B cell (primary cell): ENCODE data around the gene RNF212. TPM values are rescaled to one million over a fixed set of nuclear protein-coding genes. Genes with fewer than 3 reads are reported as not detected.

Experiments used
- ATAC-seq: fragments of 200-7000 bp; cut with Tn5 transposase; one replicate; pipeline ENCODE4 v1.10.0; 2021; ENCODE audit warnings: low read depth, mild to moderate bottlenecking, moderate number of reproducible peaks, moderate library complexity
- CTCF ChIA-PET: fragments of 350-600 bp; sonication (Branson Sonifier 250); formaldehyde crosslinking; loops from one replicate; lab custom pipeline; 2021; ENCODE audit warnings: antibody characterized with exemption, inconsistent platforms; lab: Charles Lee
- POLR2A ChIA-PET: fragments of 350-600 bp; sonication (Branson Sonifier 250); formaldehyde crosslinking; loops from one replicate; lab custom pipeline; 2021; ENCODE audit warnings: antibody characterized with exemption; lab: Charles Lee
- DNase-seq: peaks from one replicate; pipeline ENCODE4 v3.0.0; 2013
- H2AFZ ChIP-seq: 2 replicates; pipeline ENCODE4 v1.6.1; 2012; ENCODE audit warnings: mild to moderate bottlenecking, low read depth, low read length; ENCODE audit not compliant: insufficient read depth, poor library complexity, severe bottlenecking
- H3K27ac ChIP-seq, 2 donors: 1 replicate in 1 of 2; 2 replicates in 1 of 2; pipeline ENCODE4 v1.5.1; 2012 to 2013; ENCODE audit warnings: low read length in 2 of 2, mild to moderate bottlenecking in 2 of 2, moderate library complexity in 1 of 2
- H3K27me3 ChIP-seq, 4 experiments: fragments of 200-600 bp in 1 of 4; sonication (generic) in 1 of 4; replicated peaks in 1 of 4; 1 replicate in 2 of 4; 2 replicates in 2 of 4; pipeline versions ENCODE4 v1.6.1 to v1.7.0; 2013 to 2016; ENCODE audit warnings: low read length in 3 of 4, mild to moderate bottlenecking in 2 of 4, mixed read lengths in 1 of 4, moderate library complexity in 1 of 4; ENCODE audit not compliant: insufficient read depth in 4 of 4, control insufficient read depth in 3 of 4; ENCODE audit errors: control extremely low read depth in 1 of 4
- H3K36me3 ChIP-seq, 2 experiments: replicated peaks in 1 of 2; 1 replicate in 1 of 2; 2 replicates in 1 of 2; pipeline versions ENCODE4 v1.6.1 to v1.7.1; 2013; ENCODE audit warnings: low read length in 1 of 2; ENCODE audit not compliant: insufficient read depth in 2 of 2, control insufficient read depth in 1 of 2; ENCODE audit errors: control extremely low read depth in 1 of 2, extremely low read depth in 1 of 2
- H3K4me1 ChIP-seq, 2 donors: fragments of 200-600 bp in 1 of 2; sonication (generic) in 1 of 2; 1 replicate in 1 of 2; 2 replicates in 1 of 2; pipeline versions ENCODE4 v1.5.1 to v1.6.1; 2013 to 2017; ENCODE audit warnings: low read length in 2 of 2; ENCODE audit not compliant: control insufficient read depth in 2 of 2, insufficient read depth in 2 of 2
- H3K4me2 ChIP-seq: replicated peaks from 2 replicates; pipeline ENCODE3; 2012; ENCODE audit warnings: mild to moderate bottlenecking, low read depth, low read length; ENCODE audit not compliant: poor library complexity, severe bottlenecking
- H3K4me3 ChIP-seq, 5 experiments: fragments of 200-600 bp in 1 of 5; sonication (generic) in 1 of 5; 1 replicate in 3 of 5; 2 replicates in 2 of 5; pipeline versions ENCODE4 v1.5.1 to v1.7.0; 2011 to 2016; ENCODE audit warnings: low read length in 4 of 5, mild to moderate bottlenecking in 4 of 5, low read depth in 2 of 5, control low read depth in 1 of 5, moderate library complexity in 1 of 5; ENCODE audit not compliant: insufficient read depth in 1 of 5; ENCODE audit errors: control extremely low read depth in 1 of 5, extremely low read depth in 1 of 5
- H3K79me2 ChIP-seq: fragments of 200-600 bp; sonication (generic); one replicate; pipeline ENCODE4 v1.6.0; 2016; ENCODE audit warnings: low read length; ENCODE audit not compliant: control insufficient read depth, insufficient read depth
- H3K9ac ChIP-seq: fragments of 200-600 bp; sonication (generic); 2 replicates; pipeline ENCODE4 v1.6.1; 2017; ENCODE audit warnings: mild to moderate bottlenecking, low read length, moderate library complexity
- H3K9me3 ChIP-seq, 3 donors: one replicate each; pipeline versions ENCODE4 v1.6.1 to v1.7.1; 2013; ENCODE audit warnings: low read length in 2 of 3; ENCODE audit not compliant: control insufficient read depth in 2 of 3, insufficient read depth in 1 of 3; ENCODE audit errors: control extremely low read depth in 1 of 3
- H4K20me1 ChIP-seq: 2 replicates; pipeline ENCODE4 v1.6.0; 2012; ENCODE audit warnings: mild to moderate bottlenecking, low read length; ENCODE audit not compliant: insufficient read depth, control insufficient read depth, poor library complexity, severe bottlenecking
- H3K27ac Mint-ChIP-seq: one replicate; pipeline ENCODE4 v1.8.0; 2021; ENCODE audit warnings: mixed read lengths
- H3K27me3 Mint-ChIP-seq: one replicate; pipeline ENCODE4 v1.8.0; 2021; ENCODE audit warnings: mixed read lengths
- H3K4me1 Mint-ChIP-seq: one replicate; pipeline ENCODE4 v1.8.0; 2021; ENCODE audit warnings: mixed read lengths
- H3K4me3 Mint-ChIP-seq: one replicate; pipeline ENCODE4 v1.8.0; 2021; ENCODE audit warnings: mixed read lengths
- H3K9me3 Mint-ChIP-seq: one replicate; pipeline ENCODE4 v1.8.0; 2022; ENCODE audit warnings: mixed read lengths; ENCODE audit not compliant: insufficient read depth
- CTCF ChIP-seq: fragments of 200-600 bp; IDR thresholded peaks from one replicate; pipeline ENCODE4 v1.8.0; 2022; ENCODE audit warnings: antibody characterized with exemption, mild to moderate bottlenecking
- EZH2 ChIP-seq: IDR thresholded peaks from 2 replicates; pipeline ENCODE4 v1.6.1; 2012; ENCODE audit warnings: borderline replicate concordance, low read depth, mild to moderate bottlenecking, moderate library complexity, low read length; ENCODE audit not compliant: insufficient read depth, poor library complexity, severe bottlenecking
- WGBS: methylation state at CpG from one replicate; pipeline ENCODE4 v1.1.5; 2013; ENCODE audit warnings: missing lambda C conversion rate; ENCODE audit not compliant: insufficient coverage; 5-methylcytosine and 5-hydroxymethylcytosine counted together
- intact Hi-C: fragments of 100-400 bp; cut with micrococcal nuclease; formaldehyde crosslinking; loops from one replicate; pipeline ENCODE4 v1.10.0; 2022
- polyA plus RNA-seq: library from polyadenylated mRNA; depleted of rRNA; stranded (reverse); fragments of >200 nt; gene quantifications from 2 replicates; pipeline ENCODE4 v1.2.3, GENCODE V29; 2012
- total RNA-seq, 2 donors: library from RNA; stranded (reverse); fragments of 120-200 nt in 1 of 2; gene quantifications; 1 replicate in 1 of 2; 2 replicates in 1 of 2; pipeline versions ENCODE4 v1.2.3 to v1.2.4, GENCODE V29; 2013 to 2022

The RNF212 gene
- total and polyA plus RNA-seq, 2 donors (not counting 1 experiment from before 2014, with no cell fraction given) = 2.1 to 5.9 TPM

GRCh38 chr4:1060121-1060520, 53.2 kb downstream of the RNF212 start:
- ChIA-PET POLR2A (no interaction called here), CTCF (no interaction called here)
- intact Hi-C loops = no loop called here
- Histone ChIP-seq H3K9me3 (peaks cover 0 to 13% (median 0%) of the 10 kb centered on the region in 3 donors), H3K9ac (no peak overlapping the region), H2AFZ (no peak overlapping the region), H3K4me1 (peaks cover 11 to 17% of the 10 kb centered on the region in 2 donors), H3K4me2 (no peak overlapping the region), H3K79me2 (no peaks in the 10 kb centered on the region), H3K27me3 (peaks cover 0 to 36% (median 3%) of the 10 kb centered on the region in 4 experiments), H3K27ac (no peak overlapping the region), H3K36me3 (no peaks in the 10 kb centered on the region), H3K4me3 (no peak overlapping the region), H4K20me1 (no peaks in the 10 kb centered on the region)
- DNase-seq (no peak), ATAC-seq (no peak)
- H3K4me3 Mint-ChIP-seq = no peak overlapping the region
- no peak overlapping the region for H3K27ac Mint-ChIP-seq
- H3K4me1 Mint-ChIP-seq = peaks cover 10% of the 10 kb centered on the region
- H3K9me3 Mint-ChIP-seq = no peaks in the 10 kb centered on the region
- 49% methylated on average over 8 of the region's 10 CpGs for WGBS
- TF ChIP-seq EZH2 (no peak), CTCF (no peak)
- H3K27me3 Mint-ChIP-seq = peaks cover 35% of the 10 kb centered on the region

- Histone ChIP-seq H3K27me3 (peaks cover 0 to 36% (median 3%) of the 10 kb centered on the region in 4 experiments), H4K20me1 (no peaks in the 10 kb centered on the region), H3K9me3 (peaks cover 0 to 13% (median 0%) of the 10 kb centered on the region in 3 donors), H3K36me3 (no peaks in the 10 kb centered on the region), H3K4me1 (peaks cover 11 to 17% of the 10 kb centered on the region in 2 donors), H3K4me2 (no peak overlapping the region), H3K4me3 (no peak overlapping the region), H3K79me2 (no peaks in the 10 kb centered on the region), H2AFZ (no peak overlapping the region), H3K9ac (no peak overlapping the region), H3K27ac (no peak overlapping the region)
- Mint-ChIP-seq H3K27ac (no peak overlapping the region), H3K4me1 (peaks cover 10% of the 10 kb centered on the region), H3K27me3 (peaks cover 29% of the 10 kb centered on the region), H3K9me3 (no peaks in the 10 kb centered on the region), H3K4me3 (no peak overlapping the region)
- ChIA-PET POLR2A (no interaction called here), CTCF (no interaction called here)
- DNase-seq (no peak), ATAC-seq (no peak)
- intact Hi-C loops = no loop called here
- TF ChIP-seq EZH2 = no peak
- no peak for TF ChIP-seq CTCF
- WGBS = 87% methylated on average over 16 of the region's 16 CpGs
Measured at GRCh38 chr4:1058997-1059665, 54.2 kb downstream of the RNF212 start.
